ENCODE results near the gene CSF2.

Gene CSF2

GRCh38 chr5:132075719-132076077, 2.1 kb downstream of the CSF2 start:
- TF ChIP-seq ZFX (IDR thresholded peaks at IDR 0.05) (no peak), CTCF (conservative IDR thresholded peaks at IDR 0.05) (no peak)
- H3K27ac ChIP-seq: no peak overlapping the region

- H3K27ac ChIP-seq: no peak overlapping the region
- TF ChIP-seq ZFX (IDR thresholded peaks at IDR 0.05) (no peak), CTCF (conservative IDR thresholded peaks at IDR 0.05) (no peak)
Observed at GRCh38 chr5:132076202-132076830, 2.7 kb downstream of the CSF2 start.

GRCh38 chr5:132076983-132077382, 3.4 kb downstream of the CSF2 start:
- TF ChIP-seq ZFX (IDR thresholded peaks at IDR 0.05): no peak
- TF ChIP-seq CTCF (conservative IDR thresholded peaks at IDR 0.05): no peak
- H3K27ac ChIP-seq: no peak overlapping the region

- H3K27ac ChIP-seq: no peak overlapping the region
- TF ChIP-seq ZFX (IDR thresholded peaks at IDR 0.05) (no peak), CTCF (conservative IDR thresholded peaks at IDR 0.05) (no peak)
Observed at GRCh38 chr5:132079081-132079480, 5.5 kb downstream of the CSF2 start.

GRCh38 chr5:132079619-132080018, 6.0 kb downstream of the CSF2 start:
- no peak for TF ChIP-seq ZFX (IDR thresholded peaks at IDR 0.05)
- no peak for TF ChIP-seq CTCF (conservative IDR thresholded peaks at IDR 0.05)
- no peak overlapping the region for H3K27ac ChIP-seq

- TF ChIP-seq ZFX (IDR thresholded peaks at IDR 0.05): no peak
- no peak for TF ChIP-seq CTCF (conservative IDR thresholded peaks at IDR 0.05)
Observed at GRCh38 chr5:132080595-132080994, 7.0 kb downstream of the CSF2 start.

GRCh38 chr5:132081458-132081857, 7.9 kb downstream of the CSF2 start:
- TF ChIP-seq CTCF (conservative IDR thresholded peaks at IDR 0.05) (no peak), ZFX (IDR thresholded peaks at IDR 0.05) (no peak)
- H3K27ac ChIP-seq: no peak overlapping the region

More at GRCh38 chr5:132080595-132080994, 7.0 kb downstream of the CSF2 start:
- no peak overlapping the region for H3K27ac ChIP-seq

Data from C4-2B (cell line).